Activated gamma-delta T cell treated with Interleukin-2 at 50 U/mL for 16 hours (primary cell): Measurements from ENCODE around the gene ACOX2.
A peak's percentile ranks its signal among the peaks of the same experiment; 100 is the strongest.

Experiments
- DNase-seq: peaks from one replicate; pipeline ENCODE4 v3.0.0-alpha.2; 2020

ACOX2 gene

DNA sequence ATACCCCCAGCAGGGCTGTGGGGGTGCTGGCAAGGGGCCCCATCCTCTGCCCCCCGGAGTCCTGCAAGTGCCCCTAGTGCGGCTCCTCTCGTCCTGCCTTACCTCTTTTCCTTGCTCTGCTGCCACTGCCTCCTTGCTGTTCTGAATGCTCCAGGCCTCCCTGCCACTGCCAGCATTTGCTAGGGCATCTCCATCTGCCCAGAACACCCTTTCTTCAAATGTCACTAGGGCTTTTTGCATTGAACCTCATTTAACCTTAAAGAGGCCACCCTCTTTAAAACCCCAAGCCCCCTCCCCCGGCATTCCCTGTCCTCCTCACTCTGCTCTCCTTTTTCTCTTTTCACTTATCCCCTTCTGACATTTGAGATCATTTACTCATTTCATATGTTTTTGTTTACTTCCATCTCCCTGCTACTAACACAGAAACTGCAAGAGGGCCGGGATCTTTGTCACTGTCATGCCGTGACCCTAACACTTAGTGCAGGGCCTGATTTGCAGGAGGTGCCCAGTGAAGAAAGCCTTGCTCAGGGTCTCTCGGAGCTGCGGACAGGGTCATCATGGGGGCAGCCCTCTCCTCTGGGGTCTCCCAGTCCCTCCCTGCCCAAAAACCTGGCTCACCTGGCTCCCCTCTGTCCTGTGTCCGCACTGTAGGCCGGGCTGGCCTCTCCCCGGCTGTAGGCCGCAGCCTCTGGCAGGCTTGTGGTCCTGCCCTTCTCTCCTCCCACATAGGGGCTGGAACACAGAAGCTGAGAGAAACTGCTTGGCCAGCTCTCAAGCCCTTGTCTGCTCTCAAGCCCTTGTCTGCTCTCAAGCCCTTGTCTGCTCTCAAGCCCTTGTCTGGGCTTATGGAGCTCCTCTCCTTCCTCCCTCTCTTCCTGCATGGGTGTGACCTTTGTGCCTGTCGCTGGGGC, at the start of gene ACOX2:
TSS of gene ACOX2 (minus strand) at position 690 of the 911 bp plus-strand sequence. CDS start 2,084 bp downstream, outside the sequence.
- DNase-seq, result no peak

- no peak for DNase-seq
Measured at GRCh38 chr3:58585994-58586393, 49.0 kb upstream of the ACOX2 start.

GRCh38 chr3:58585005-58585786, 48.2 kb upstream of the ACOX2 start:
- peak; percentile 47 for DNase-seq

DNA sequence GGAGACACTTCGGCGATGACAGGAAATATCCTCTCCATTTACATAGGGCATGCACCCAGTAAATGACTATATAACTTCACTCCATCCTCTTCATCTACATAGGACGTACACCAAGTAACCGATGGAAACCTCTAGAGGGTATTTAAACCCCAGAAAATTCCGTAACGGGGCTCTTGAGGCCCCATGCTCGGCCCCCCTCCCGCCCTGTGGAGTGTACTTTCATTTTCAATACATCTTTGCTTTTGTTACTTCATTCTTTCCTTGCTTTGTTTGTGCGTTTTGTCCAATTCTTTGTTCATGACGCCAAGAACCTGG, 47.7 kb upstream of the ACOX2 start:
- DNase-seq, result no peak

- no peak for DNase-seq
Measured at GRCh38 chr3:58581328-58582091, 44.5 kb upstream of the ACOX2 start.

- DNase-seq, result no peak
Measured at GRCh38 chr3:58580826-58581327, 43.9 kb upstream of the ACOX2 start.

DNA sequence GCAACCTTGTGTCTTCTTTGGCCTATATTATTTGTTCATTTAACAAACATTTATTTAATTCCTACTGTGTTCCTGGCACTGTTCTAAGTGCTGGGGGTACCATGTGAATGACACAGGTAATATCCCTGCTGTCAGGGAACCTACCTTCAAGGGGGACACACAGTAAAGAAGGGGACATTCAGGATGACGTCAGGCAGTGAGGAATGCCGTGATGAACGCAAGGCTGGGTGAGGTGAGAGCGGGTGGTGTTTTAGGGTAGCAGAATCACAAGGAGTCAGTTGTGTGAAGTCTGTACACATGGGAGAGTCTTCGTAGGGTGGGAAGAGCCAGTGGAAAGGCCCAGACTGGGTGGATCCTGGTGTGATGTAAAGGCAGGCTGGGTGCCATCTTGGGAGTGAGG, 41.9 kb upstream of the ACOX2 start:
- DNase-seq, result no peak

DNA sequence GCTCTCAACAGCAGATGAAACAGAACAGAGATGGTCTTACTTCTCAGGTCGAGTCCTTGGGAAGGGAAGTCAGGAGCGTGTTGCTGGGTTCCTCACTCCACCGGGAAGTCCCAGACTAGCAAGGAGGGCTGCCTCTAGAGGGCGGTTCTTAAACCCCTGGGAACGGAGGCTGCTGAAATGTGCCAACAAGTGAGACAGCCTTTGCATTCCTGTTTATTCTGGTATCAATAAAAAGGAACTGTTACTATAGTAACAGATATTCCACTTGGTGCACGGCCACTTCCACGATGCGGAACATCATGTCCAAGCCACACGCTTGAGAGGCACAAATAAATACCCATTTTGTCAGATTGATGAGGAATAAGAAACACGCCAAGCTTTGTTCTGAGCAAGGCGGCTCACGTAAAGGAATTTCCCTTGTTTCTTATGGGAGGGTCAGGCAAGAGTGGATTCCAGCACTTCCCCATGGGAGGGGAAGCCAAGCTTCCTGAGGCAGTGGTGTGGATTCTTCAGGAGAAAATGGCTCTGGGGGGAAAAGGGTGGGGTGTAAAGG, 40.4 kb upstream of the ACOX2 start, which contains the start of gene FAM107A:
TSS of gene FAM107A (minus strand) at position 123 of the 553 bp plus-strand sequence. CDS start 7,531 bp downstream, outside the sequence.
- no peak for DNase-seq

DNA sequence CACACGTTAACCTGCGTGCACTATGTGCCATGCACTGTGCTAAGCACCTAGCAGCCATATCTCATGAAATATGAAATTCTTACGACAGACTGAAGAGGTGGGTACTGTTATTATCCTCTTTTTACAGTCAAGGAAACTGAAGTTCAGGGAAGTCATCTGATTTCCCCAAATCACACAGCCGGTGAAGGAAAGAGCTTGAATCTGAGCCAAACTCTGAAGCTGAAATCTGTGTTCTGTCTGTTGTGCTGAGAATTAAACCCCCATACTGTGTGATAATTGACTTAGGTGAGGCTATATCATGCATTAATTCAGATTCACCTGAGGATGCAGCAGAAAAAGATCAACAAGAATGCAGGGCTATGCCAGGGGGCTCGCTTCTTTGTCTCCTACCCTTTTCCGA, 39.7 kb upstream of the ACOX2 start:
- DNase-seq, result no peak

- no peak for DNase-seq
Measured at GRCh38 chr3:58575971-58576652, 39.1 kb upstream of the ACOX2 start.

DNA sequence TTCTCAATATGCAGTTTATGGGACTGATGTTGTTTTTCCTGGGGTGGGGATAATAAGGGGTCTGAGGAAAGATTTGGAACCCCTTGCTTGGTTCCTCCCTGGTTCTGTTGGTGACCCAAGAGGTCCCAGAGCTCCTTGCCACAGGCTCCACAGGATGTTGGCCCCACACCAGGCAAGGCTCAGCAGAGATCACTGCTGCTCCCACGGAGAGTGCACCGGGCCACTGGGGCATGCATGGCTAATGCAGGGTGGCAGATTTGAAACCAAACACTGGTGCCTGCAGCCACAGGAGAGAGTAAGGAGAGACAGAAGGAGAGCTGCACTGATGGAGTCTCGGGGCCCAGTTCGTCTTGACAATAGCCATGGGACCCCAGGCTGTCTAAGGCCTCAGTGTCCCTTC, 37.7 kb upstream of the ACOX2 start:
- DNase-seq, result no peak

DNA sequence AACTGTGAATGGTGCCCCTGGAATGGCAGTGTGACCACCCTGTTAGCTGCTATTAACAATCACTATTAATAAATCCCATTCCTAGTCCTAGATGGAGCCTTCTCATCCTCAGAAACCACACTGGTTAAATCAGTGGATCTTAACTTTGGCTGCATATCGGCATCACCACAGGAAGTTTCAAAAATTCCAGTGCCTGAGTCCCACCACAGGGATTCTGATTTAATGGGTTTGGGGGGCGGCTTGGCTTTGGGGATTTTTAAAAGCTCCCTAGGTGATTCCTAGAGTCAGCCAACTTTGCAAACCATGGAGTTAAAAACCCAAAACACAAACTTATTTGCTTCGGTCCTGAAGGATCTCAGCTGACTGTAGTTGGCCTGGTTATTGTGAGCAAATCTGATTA, 37.1 kb upstream of the ACOX2 start:
- no peak for DNase-seq

DNA sequence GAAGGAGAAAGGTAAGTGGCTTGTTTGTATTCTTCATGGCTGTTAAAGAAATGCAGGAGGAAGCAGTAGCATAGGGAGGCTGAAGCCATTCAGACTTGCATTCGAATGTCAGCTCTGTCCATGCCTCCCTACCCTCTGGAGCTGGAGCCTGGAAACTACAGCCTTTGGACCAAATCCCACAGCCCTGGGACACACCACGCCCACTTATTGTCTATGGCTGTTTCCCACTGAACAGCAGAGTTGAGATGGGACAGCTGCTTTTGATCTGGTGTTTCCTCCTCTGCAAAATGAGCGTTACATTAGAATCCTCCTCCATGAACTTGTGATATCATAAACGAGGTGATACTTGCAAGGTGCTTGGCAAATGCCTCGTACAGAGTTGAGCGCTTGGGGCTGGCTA, 36.6 kb upstream of the ACOX2 start:
- DNase-seq, result no peak

GRCh38 chr3:58572634-58573230, 35.7 kb upstream of the ACOX2 start:
- DNase-seq, result no peak

DNA sequence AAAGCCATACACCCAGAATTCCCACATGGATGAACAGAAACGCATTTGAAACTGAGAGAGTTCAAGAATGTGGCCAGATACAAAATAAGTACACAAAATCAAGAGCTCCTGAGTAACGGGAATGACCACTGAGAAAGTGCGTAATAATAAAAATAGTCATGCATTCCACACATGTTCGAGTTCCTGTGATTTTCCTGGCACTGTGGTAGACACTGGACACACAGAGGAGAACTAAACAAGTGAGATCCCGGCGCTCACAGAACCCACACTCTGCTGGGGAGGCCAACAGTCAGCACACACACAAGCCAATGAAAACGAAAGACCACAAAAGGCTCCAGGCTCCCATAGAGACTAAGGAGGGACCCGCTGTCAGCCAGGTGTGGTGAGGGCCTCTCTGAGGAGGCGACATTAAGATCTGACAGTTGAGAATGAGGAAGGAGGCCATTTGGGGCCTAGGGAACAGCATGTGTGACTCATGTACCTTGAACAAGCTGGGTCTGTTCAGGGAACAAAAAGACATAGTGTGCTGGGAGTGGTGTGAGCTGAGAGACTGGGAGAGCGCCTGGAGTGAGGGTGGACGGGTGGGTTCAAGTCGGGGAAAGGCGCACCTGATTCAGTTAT, 35.1 kb upstream of the ACOX2 start:
- DNase-seq, result no peak

DNA sequence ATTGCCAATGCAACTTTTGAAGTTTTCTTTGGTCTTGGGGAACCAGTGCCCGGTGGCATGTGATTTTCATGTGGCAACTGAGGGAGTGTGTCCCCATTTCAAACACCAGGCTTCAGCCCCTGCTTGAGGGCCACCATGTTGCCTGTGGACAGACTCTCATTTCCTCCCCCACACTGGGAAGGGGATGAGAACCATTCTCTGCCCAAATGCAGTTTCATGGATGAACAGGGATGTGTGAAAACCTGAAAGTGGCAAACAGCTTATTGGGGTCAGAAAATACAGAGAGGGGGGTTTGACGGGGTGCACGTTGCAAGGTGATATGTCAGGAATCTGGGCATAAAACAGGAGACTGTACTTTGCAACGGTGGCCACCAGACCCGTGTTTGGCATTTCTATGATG, 33.9 kb upstream of the ACOX2 start:
- no peak for DNase-seq

DNA sequence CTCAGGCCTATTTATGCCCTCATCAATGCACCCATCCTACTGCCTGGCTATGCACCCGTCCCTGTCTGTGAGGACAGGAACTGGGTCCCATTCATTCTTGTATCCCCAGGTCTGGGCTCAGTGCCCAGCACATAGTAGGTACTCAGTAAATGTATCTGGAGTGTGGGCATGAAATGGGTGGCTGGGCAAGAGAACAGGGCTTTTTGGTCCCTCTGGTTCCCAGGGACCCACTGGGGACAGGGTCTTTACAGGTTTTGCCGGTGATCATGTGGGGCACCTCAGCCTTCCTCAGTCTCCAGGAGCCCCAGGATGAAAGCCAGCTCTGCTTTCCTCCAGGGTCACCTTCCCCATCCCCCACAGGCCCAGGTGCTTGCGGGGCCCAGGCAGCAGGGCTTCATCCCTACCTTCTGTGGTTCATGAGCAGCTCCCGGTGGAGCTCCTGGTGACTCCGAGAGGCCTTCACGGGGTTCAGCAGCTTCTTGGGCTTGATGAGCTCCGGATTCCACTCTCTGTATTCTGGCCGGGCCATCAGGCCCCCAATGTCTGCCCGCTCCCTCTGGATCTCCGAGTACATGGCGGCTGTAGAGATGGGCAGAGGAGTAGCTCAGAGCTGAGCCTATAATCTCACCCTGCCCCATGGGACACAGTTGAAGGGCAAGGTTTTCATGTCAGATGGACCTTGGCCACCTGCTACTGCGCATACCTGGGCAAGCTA, 32.5 kb upstream of the ACOX2 start:
- DNase-seq, result no peak

GRCh38 chr3:58568572-58569286, 31.7 kb upstream of the ACOX2 start:
- peak; percentile 71 for DNase-seq

GRCh38 chr3:58567251-58567515, 30.2 kb upstream of the ACOX2 start:
- no peak for DNase-seq
